Kidney capillary endothelial cell (primary cell): ENCODE measurements around the gene HBD.
A peak's percentile ranks its signal among the peaks of the same experiment; 100 is the strongest.
"Not testable (repeated sequence)": the region's sequence is repeated elsewhere in the genome, so short reads cannot be mapped to it uniquely, and the experiment has no call there.

Experiments used
- DNase-seq: peaks from one replicate; pipeline ENCODE4 v3.0.0-alpha.2; 2018; ENCODE audit warnings: low spot score

Gene HBD

GRCh38 chr11:5234381-5234834, at the start of gene HBD:
Gene HBD (minus strand): TSS chr11:5234483. CDS start chr11:5234433, 50 bp downstream.
- no peak for DNase-seq

DNA sequence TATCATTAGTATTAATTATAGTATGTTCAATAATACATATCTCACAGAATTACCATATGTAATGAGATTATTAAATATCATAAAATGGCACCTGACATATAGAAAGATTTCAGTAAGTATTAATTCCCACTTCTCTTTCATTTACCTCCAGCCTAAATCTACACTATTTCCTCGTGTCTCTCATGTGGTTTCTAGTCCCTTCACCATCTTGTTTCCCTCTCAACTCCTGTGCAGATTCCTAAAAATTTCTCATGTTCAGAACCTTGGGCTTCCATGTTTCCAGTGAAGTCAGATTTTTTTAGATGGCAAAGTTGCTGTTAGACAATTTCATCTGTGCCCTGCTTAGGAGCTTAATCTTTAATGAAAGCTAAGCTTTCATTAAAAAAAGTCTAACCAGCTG, 49.6 kb upstream of the HBD start:
- DNase-seq, result no peak

DNA sequence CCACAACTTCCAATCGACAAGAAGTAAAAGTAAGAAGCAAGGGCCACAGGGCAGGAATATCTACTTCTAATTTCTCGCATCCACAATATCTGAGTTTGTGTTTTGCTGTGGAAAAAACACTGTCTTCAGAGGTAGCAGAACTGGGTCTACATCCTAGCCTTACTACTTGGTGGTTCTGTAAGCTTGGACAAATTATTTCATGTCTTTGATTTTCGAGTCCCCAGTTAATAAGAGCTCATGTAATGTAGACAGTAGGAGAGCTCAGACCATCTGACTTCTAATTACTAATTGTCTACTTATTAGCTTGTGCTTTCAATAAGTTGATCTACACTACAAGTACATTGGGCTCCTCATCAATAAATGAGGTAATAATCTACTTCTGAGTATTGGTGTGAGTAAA, 48.8 kb upstream of the HBD start:
- DNase-seq, result no peak

DNA sequence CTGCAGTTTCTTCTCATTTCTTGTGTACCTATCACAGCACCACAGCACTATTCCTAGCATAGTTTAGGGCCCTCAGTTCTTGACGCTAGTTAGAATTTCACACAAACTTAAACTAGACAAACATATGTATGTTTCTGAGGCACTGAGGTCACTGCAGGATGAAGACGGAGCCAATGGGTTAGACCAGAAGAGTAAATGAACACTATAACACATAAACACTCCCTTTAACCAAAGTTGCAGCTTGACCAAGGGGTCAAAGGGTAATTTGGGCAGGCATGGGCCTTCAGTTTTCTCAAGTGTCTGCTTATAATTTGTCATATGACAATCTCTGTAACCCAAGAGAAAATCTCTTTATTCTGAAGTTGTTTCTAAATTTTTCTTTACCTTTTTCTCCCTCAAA, 48.3 kb upstream of the HBD start:
- DNase-seq, result no peak

GRCh38 chr11:5281596-5281995, 47.3 kb upstream of the HBD start:
- no peak for DNase-seq

DNA sequence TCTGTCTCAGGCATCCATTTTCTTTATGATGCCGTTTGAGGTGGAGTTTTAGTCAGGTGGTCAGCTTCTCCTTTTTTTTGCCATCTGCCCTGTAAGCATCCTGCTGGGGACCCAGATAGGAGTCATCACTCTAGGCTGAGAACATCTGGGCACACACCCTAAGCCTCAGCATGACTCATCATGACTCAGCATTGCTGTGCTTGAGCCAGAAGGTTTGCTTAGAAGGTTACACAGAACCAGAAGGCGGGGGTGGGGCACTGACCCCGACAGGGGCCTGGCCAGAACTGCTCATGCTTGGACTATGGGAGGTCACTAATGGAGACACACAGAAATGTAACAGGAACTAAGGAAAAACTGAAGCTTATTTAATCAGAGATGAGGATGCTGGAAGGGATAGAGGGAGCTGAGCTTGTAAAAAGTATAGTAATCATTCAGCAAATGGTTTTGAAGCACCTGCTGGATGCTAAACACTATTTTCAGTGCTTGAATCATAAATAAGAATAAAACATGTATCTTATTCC, 46.4 kb upstream of the HBD start:
- peak; percentile 93 for DNase-seq

- no peak for DNase-seq
These were observed 45.3 kb upstream of the HBD start for GRCh38 chr11:5279471-5280090.

GRCh38 chr11:5277807-5278382, 43.6 kb upstream of the HBD start:
- no peak for DNase-seq

DNA sequence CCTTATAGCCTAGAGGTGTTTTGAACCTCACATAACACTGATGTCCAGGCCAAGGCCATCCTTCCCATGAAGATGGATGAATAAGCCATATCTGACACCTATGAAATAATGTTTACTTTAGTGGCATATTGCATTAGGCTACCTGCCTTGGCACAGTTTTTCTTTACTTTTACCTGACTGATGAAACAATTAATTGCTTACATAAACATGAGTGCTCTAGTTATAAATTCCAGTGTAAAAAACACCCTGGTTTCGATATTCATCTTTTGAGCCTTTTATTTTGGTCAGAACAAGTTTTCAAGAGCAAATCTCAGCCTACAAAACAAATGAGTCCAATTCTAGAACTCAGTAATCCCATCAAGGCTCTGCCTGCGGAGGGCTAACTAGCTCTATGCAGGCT, 42.4 kb upstream of the HBD start:
- DNase-seq, result no peak

DNA sequence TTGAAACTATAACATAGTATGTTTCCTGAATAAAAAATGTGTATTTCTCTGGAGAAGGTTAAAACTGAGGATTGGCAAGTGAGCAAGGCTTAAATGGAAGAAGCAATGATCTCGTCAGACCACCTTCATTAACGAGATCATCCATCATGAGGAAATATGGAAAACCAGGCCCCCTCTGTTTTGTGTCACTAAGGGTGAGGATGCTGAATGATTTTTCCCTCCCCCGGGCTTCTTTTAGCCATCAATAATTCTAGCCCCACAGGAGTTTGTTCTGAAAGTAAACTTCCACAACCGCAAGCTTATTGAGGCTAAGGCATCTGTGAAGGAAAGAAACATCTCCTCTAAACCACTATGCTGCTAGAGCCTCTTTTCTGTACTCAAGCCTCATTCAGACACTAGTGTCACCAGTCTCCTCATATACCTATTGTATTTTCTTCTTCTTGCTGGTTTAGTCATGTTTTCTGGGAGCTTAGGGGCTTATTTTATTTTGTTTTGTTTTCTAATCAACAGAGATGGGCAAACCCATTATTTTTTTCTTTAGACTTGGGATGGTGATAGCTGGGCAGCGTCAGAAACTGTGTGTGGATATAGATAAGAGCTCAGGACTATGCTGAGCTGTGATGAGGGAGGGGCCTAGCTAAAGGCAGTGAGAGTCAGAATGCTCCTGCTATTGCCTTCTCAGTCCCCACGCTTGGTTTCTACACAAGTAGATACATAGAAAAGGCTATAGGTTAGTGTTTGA, 41.3 kb upstream of the HBD start:
- DNase-seq, result no peak

- no peak for DNase-seq
These were observed 40.1 kb upstream of the HBD start for GRCh38 chr11:5274395-5274794.

- DNase-seq, result no peak
These were observed 38.2 kb upstream of the HBD start for GRCh38 chr11:5272395-5273017.

GRCh38 chr11:5269715-5270147, 35.4 kb upstream of the HBD start, which contains the start of gene HBE1:
Gene HBE1 (minus strand): TSS chr11:5269945. CDS start chr11:5269890, 55 bp downstream.
- DNase-seq, result no peak

DNA sequence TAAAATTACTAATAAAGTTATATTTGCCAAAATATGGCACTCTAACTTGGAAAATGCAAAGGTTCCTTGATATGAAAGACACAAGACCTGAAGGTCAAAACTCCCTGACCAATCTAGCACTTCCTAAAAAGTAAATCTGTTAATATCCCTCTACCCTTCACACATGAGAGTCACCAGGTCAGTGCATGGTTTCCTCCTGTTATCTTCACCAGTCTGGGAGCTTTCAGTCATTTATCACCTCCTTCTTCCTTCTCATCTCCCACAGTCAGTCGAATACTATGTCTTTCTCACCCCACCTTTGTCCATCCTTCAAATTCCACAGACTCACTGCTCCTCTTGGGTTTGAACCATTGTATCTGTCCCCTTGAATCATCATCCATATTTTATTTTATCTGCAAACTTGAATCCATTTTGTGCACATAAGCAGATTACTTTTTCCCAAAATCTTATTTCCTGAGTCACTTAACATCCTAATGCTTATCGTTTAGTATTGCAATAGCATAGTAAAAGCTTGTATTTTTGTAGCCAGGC, 32.8 kb upstream of the HBD start:
- DNase-seq, result no peak

- no peak for DNase-seq
These were observed 32.3 kb upstream of the HBD start for GRCh38 chr11:5266609-5267008.

- DNase-seq, result no peak
These were observed 31.5 kb upstream of the HBD start for GRCh38 chr11:5265832-5266231.

GRCh38 chr11:5258543-5259262, 24.4 kb upstream of the HBD start:
- no peak for DNase-seq

DNA sequence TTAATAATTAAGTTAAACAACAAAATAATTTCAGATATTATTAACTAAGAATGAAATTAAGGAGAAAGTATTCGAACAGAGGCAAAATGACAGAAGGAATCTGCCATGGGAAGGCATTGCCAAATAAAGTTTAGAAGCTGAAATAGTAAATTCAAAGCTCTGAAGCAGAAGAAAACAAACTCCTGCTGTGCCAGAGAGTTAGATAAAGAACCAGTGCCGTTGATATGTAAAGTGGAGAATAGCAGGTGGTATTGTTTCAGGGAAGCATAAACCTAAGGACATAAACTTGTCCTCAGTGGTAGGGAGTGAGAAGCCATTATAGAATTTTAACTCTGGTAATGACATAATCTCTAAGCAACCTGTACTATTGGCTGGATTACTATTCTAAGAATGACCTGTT, 23.0 kb upstream of the HBD start:
- no peak for DNase-seq

DNA sequence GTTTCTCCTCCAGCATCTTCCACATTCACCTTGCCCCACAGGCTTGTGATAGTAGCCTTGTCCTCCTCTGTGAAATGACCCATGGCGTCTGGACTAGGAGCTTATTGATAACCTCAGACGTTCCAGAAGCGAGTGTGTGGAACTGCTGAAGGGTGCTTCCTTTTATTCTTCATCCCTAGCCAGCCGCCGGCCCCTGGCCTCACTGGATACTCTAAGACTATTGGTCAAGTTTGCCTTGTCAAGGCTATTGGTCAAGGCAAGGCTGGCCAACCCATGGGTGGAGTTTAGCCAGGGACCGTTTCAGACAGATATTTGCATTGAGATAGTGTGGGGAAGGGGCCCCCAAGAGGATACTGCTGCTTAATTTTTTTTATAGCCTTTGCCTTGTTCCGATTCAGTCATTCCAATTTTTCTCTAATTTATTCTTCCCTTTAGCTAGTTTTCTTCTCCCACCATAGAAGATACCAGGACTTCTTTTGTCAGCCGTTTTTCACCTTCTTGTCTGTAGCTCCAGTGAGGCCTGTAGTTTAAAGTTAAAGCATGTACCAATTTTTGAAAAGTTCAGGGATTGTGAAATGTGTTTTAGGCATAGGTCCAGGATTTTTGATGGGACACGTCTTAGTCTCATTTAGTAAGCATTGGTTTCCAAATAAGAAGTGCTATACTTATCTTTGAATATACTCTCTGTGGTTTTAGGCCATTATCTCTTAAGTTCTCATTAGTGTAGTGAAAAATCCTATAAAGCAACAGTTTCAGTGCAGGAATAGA, 20.5 kb upstream of the HBD start, which contains the start of gene HBG2:
HBG2 (minus strand) TSS at position 136 of the 768 bp plus-strand sequence; CDS start at position 83, 53 bp downstream.
- DNase-seq, result not testable (repeated sequence)

GRCh38 chr11:5254023-5254422, 19.7 kb upstream of the HBD start:
- not testable (repeated sequence) for DNase-seq

GRCh38 chr11:5253440-5253839, 19.2 kb upstream of the HBD start:
- DNase-seq, result not testable (repeated sequence)
